Trophoblast cell (in vitro differentiated cells and primary cell): ENCODE results near the gene OGFR. TPM values are rescaled to one million over a fixed set of nuclear protein-coding genes. Genes with fewer than 3 reads are reported as not detected.

Source experiments
- DNase-seq, 2 donors: peaks; one replicate each; pipeline ENCODE4 v3.0.0-alpha.2; 2016
- H2AFZ ChIP-seq: 2 replicates; pipeline ENCODE4 v1.6.1; 2013; ENCODE audit warnings: low read length, moderate library complexity, mild to moderate bottlenecking; ENCODE audit not compliant: insufficient read depth, poor library complexity
- H2AK5ac ChIP-seq: 2 replicates; pipeline ENCODE4 v1.6.1; 2013; ENCODE audit warnings: mild to moderate bottlenecking, low read length
- H2BK120ac ChIP-seq: 2 replicates; pipeline ENCODE4 v1.6.1; 2013; ENCODE audit warnings: low read length, mild to moderate bottlenecking, moderate library complexity; ENCODE audit not compliant: insufficient read depth, poor library complexity
- H2BK12ac ChIP-seq: 2 replicates; pipeline ENCODE4 v1.6.1; 2013; ENCODE audit warnings: mild to moderate bottlenecking, low read length, moderate library complexity
- H2BK5ac ChIP-seq: 2 replicates; pipeline ENCODE4 v1.6.1; 2013; ENCODE audit warnings: low read length, low read depth, moderate library complexity, mild to moderate bottlenecking; ENCODE audit not compliant: poor library complexity
- H3K14ac ChIP-seq: 2 replicates; pipeline ENCODE4 v1.6.1; 2013; ENCODE audit warnings: mild to moderate bottlenecking, low read length
- H3K18ac ChIP-seq: 2 replicates; pipeline ENCODE4 v1.6.1; 2013; ENCODE audit warnings: mild to moderate bottlenecking, low read length
- H3K23ac ChIP-seq: 2 replicates; pipeline ENCODE4 v1.6.1; 2013; ENCODE audit warnings: low read length
- H3K27ac ChIP-seq: 2 replicates; pipeline ENCODE4 v1.5.1; 2013; ENCODE audit warnings: low read depth, mild to moderate bottlenecking, inconsistent platforms, low read length, moderate library complexity
- H3K27me3 ChIP-seq: 2 replicates; pipeline ENCODE4 v1.6.1; 2013; ENCODE audit warnings: inconsistent platforms, mild to moderate bottlenecking, low read length, moderate library complexity; ENCODE audit not compliant: insufficient read depth
- H3K36me3 ChIP-seq, 2 experiments: 1 replicate in 1 of 2; 2 replicates in 1 of 2; pipeline ENCODE4 v1.6.1; 2013; ENCODE audit warnings: low read length in 2 of 2, mild to moderate bottlenecking in 2 of 2, moderate library complexity in 1 of 2; ENCODE audit not compliant: insufficient read depth in 2 of 2, control insufficient read depth in 1 of 2
- H3K4ac ChIP-seq: 2 replicates; pipeline ENCODE4 v1.6.1; 2013; ENCODE audit warnings: low read depth, mild to moderate bottlenecking, low read length, moderate library complexity
- H3K4me1 ChIP-seq, 2 experiments: 1 replicate in 1 of 2; 2 replicates in 1 of 2; pipeline ENCODE4 v1.6.1; 2013; ENCODE audit warnings: low read length in 2 of 2, mild to moderate bottlenecking in 2 of 2, moderate library complexity in 1 of 2; ENCODE audit not compliant: insufficient read depth in 2 of 2, control insufficient read depth in 1 of 2
- H3K4me2 ChIP-seq: 2 replicates; pipeline ENCODE4 v1.6.1; 2013; ENCODE audit warnings: inconsistent platforms, mild to moderate bottlenecking, low read length, moderate library complexity
- H3K4me3 ChIP-seq: 2 replicates; pipeline ENCODE4 v1.5.1; 2013; ENCODE audit warnings: mild to moderate bottlenecking, low read depth, low read length, inconsistent platforms
- H3K79me1 ChIP-seq: one replicate; pipeline ENCODE4 v1.6.1; 2013; ENCODE audit warnings: low read length
- H3K79me2 ChIP-seq: 2 replicates; pipeline ENCODE4 v1.6.1; 2013; ENCODE audit warnings: low read length, mild to moderate bottlenecking; ENCODE audit not compliant: control insufficient read depth, insufficient read depth, poor library complexity
- H3K9ac ChIP-seq: 2 replicates; pipeline ENCODE4 v1.6.1; 2013; ENCODE audit warnings: mild to moderate bottlenecking, low read length
- H3K9me3 ChIP-seq: 2 replicates; pipeline ENCODE4 v1.6.1; 2013; ENCODE audit warnings: low read depth, mild to moderate bottlenecking, control low read depth, inconsistent platforms, low read length; ENCODE audit not compliant: insufficient read depth
- H4K12ac ChIP-seq: 2 replicates; pipeline ENCODE4 v1.6.1; 2013; ENCODE audit warnings: low read depth, mild to moderate bottlenecking, low read length, moderate library complexity
- H4K8ac ChIP-seq: 2 replicates; pipeline ENCODE4 v1.6.1; 2013; ENCODE audit warnings: low read depth, mild to moderate bottlenecking, low read length, moderate library complexity
- H4K91ac ChIP-seq: one replicate; pipeline ENCODE4 v1.6.1; 2013; ENCODE audit warnings: low read depth, mild to moderate bottlenecking, low read length, moderate library complexity
- WGBS: extraction: QIAGEN DNeasy Blood & Tissue Kit; methylation state at CpG from one replicate; pipeline ENCODE4 v1.1.7; 2013; ENCODE audit warnings: missing lambda C conversion rate; ENCODE audit not compliant: insufficient read length, insufficient coverage; ENCODE audit errors: extremely low coverage; 5-methylcytosine and 5-hydroxymethylcytosine counted together
- polyA plus RNA-seq: library from polyadenylated mRNA; stranded (reverse); fragments of 200-250 nt; gene quantifications from 2 replicates; pipeline ENCODE4 v1.2.3, GENCODE V29; 2013

The OGFR gene
- polyA plus RNA-seq = 31.8 and 32.7 TPM in 2 replicates

- Histone ChIP-seq H3K79me1 (peaks cover 6% of the 10 kb centered on the region), H2AK5ac (peak within 1 kb of the TSS; percentile 97), H2BK5ac (peak within 1 kb of the TSS; percentile 62), H3K4me1 (peaks cover 6 to 11% of the 10 kb centered on the region in 2 experiments), H4K91ac (peak within 1 kb of the TSS; percentile 83), H3K9me3 (peaks cover 2% of the 10 kb centered on the region), H2BK12ac (no peak within 1 kb of the TSS), H3K18ac (peak within 1 kb of the TSS; percentile 99), H3K79me2 (peaks cover 6% of the 10 kb centered on the region), H3K4ac (peak within 1 kb of the TSS; percentile 80), H3K4me2 (peak within 1 kb of the TSS; percentile 80), H3K36me3 (peaks cover 28 to 37% of the 10 kb centered on the region in 2 experiments), H2AFZ (peak within 1 kb of the TSS; percentile 84), H3K14ac (peak within 1 kb of the TSS; percentile 98), H4K12ac (peak within 1 kb of the TSS; percentile 73), H3K4me3 (peak within 1 kb of the TSS; percentile 99), H3K9ac (peak within 1 kb of the TSS; percentile 81), H3K23ac (no peak within 1 kb of the TSS), H4K8ac (peak within 1 kb of the TSS; percentile 97), H3K27ac (no peak within 1 kb of the TSS), H3K27me3 (no peaks in the 10 kb centered on the region), H2BK120ac (peak within 1 kb of the TSS; percentile 92)
- no CpG with 5 or more reads among the region's 77 CpGs for WGBS
- DNase-seq = peak in 1 of 2 donors; percentile 57
Measured at GRCh38 chr20:62804627-62805154, at the start of gene OGFR. Gene OGFR, plus strand, starts transcription at chr20:62804835. Its CDS starts 25 bp downstream, at chr20:62804860.

GRCh38 chr20:62754991-62755356 is 49.7 kb upstream of the OGFR start:
- H2BK12ac ChIP-seq = no peak overlapping the region
- WGBS = no CpG with 5 or more reads among the region's 1 CpG
- H3K14ac ChIP-seq = no peak overlapping the region
- no peaks in the 10 kb centered on the region for H3K36me3 ChIP-seq
- no peak overlapping the region for H3K27ac ChIP-seq
- H3K4me2 ChIP-seq = no peak overlapping the region
- no peak overlapping the region for H3K18ac ChIP-seq
- no peak overlapping the region for H2AK5ac ChIP-seq
- no peak overlapping the region for H4K12ac ChIP-seq
- no peak overlapping the region for H3K4me3 ChIP-seq
- H3K27me3 ChIP-seq = no peaks in the 10 kb centered on the region
- H2AFZ ChIP-seq = no peak overlapping the region
- no peak overlapping the region for H3K4ac ChIP-seq
- peaks cover under 1% of the 10 kb centered on the region for H3K79me2 ChIP-seq
- H3K4me1 ChIP-seq = peaks cover 8 to 18% of the 10 kb centered on the region in 2 experiments
- H4K8ac ChIP-seq = no peak overlapping the region
- peaks cover 2% of the 10 kb centered on the region for H3K79me1 ChIP-seq
- no peak overlapping the region for H3K9ac ChIP-seq
- DNase-seq = no peak
- no peak overlapping the region for H2BK5ac ChIP-seq
- no peak overlapping the region for H2BK120ac ChIP-seq
- H3K23ac ChIP-seq = no peak overlapping the region
- peaks cover 5% of the 10 kb centered on the region for H3K9me3 ChIP-seq
- H4K91ac ChIP-seq = no peak overlapping the region

DNA sequence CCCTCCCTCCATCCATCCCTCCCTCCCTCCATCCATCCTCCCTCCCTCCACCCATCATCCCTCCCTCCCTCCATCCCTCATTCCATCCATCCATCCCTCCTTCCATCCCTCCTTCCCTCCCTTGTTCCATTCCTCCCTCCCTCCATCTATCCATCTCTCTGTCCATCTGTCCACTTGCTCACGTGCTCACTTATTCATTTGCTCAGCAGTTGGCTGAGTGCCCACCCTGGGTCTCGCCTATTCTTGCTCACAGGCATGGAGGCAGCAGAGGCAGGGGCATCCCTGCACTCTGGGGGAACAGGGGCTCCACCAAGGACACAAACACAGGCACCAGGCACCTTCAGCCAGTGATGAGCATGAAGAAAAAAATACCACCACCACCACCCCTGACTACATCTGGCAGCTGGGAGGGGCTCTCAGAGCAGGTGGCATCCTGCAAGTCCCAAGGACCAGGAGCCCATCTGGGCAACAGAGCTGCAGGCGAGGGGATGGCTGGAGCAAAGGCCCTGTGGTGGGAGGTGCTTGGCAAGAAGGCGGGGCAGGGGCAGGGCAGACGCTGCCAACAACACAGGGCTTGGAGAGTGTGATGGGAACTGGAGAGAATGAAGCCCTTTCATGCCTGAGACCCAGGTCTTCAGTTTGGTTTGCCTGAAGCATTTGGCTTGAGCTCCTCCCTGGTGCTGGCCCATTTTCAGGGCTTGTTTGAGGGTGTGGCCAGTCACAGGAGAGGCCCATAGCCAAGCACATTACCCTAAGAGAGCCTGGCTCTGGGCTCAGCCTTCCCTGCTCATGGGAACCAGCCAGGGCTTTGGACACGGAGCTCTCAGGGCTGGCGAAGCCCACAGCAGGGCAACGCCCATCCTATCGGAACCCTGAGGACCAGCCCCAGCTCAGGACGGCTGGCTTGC is 48.6 kb upstream of the OGFR start:
- H3K36me3 ChIP-seq = no peaks in the 10 kb centered on the region
- H3K27me3 ChIP-seq = no peaks in the 10 kb centered on the region
- H3K14ac ChIP-seq = no peak overlapping the region
- H3K4me3 ChIP-seq = no peak overlapping the region
- H2AFZ ChIP-seq = no peak overlapping the region
- peaks cover 2% of the 10 kb centered on the region for H3K79me1 ChIP-seq
- H2BK12ac ChIP-seq = no peak overlapping the region
- H4K8ac ChIP-seq = no peak overlapping the region
- H4K12ac ChIP-seq = no peak overlapping the region
- no peak overlapping the region for H2BK5ac ChIP-seq
- no peak overlapping the region for H2BK120ac ChIP-seq
- H3K4me2 ChIP-seq = no peak overlapping the region
- peaks cover 5% of the 10 kb centered on the region for H3K9me3 ChIP-seq
- WGBS = no CpG with 5 or more reads among the region's 10 CpGs
- H4K91ac ChIP-seq = no peak overlapping the region
- H3K4ac ChIP-seq = no peak overlapping the region
- H2AK5ac ChIP-seq = no peak overlapping the region
- H3K9ac ChIP-seq = no peak overlapping the region
- H3K4me1 ChIP-seq = peaks cover 14 to 25% of the 10 kb centered on the region in 2 experiments
- DNase-seq = no peak
- H3K27ac ChIP-seq = no peak overlapping the region
- H3K23ac ChIP-seq = no peak overlapping the region
- peaks cover 2% of the 10 kb centered on the region for H3K79me2 ChIP-seq
- no peak overlapping the region for H3K18ac ChIP-seq

- peaks cover 5% of the 10 kb centered on the region for H3K9me3 ChIP-seq
- H3K4me1 ChIP-seq = peaks cover 8 to 13% of the 10 kb centered on the region in 2 experiments
- no peak overlapping the region for H3K18ac ChIP-seq
- no peak overlapping the region for H2AFZ ChIP-seq
- no peak overlapping the region for H3K27ac ChIP-seq
- H3K14ac ChIP-seq = no peak overlapping the region
- H4K91ac ChIP-seq = no peak overlapping the region
- H2AK5ac ChIP-seq = no peak overlapping the region
- H3K23ac ChIP-seq = no peak overlapping the region
- no peak overlapping the region for H3K4me3 ChIP-seq
- no peaks in the 10 kb centered on the region for H3K36me3 ChIP-seq
- H3K4ac ChIP-seq = no peak overlapping the region
- no peaks in the 10 kb centered on the region for H3K27me3 ChIP-seq
- H4K12ac ChIP-seq = no peak overlapping the region
- H2BK12ac ChIP-seq = no peak overlapping the region
- no peak overlapping the region for H2BK5ac ChIP-seq
- no peak overlapping the region for H3K4me2 ChIP-seq
- peaks cover 2% of the 10 kb centered on the region for H3K79me2 ChIP-seq
- WGBS = no CpG with 5 or more reads among the region's 16 CpGs
- no peaks in the 10 kb centered on the region for H3K79me1 ChIP-seq
- no peak for DNase-seq
- no peak overlapping the region for H2BK120ac ChIP-seq
- no peak overlapping the region for H4K8ac ChIP-seq
- no peak overlapping the region for H3K9ac ChIP-seq
Measured at GRCh38 chr20:62758226-62758912, 46.3 kb upstream of the OGFR start.
